ENCODE data around the gene HSD17B1. TPM values are rescaled to one million over a fixed set of nuclear protein-coding genes. Genes with fewer than 3 reads are reported as not detected.
"Not testable (repeated sequence)": the region's sequence is repeated elsewhere in the genome, so short reads cannot be mapped to it uniquely, and the experiment has no call there.

Gene HSD17B1
- 3.5 and 11.9 TPM in 2 replicates for total RNA-seq

GRCh38 chr17:42552736-42553135 is at the start of gene HSD17B1:
Gene HSD17B1, plus strand, starts transcription at chr17:42552923. Its CDS starts 11 bp downstream, at chr17:42552934.
- not testable (repeated sequence) for DNase-seq (ENCODE audit: low read depth)
- H3K4me3 ChIP-seq (ENCODE audit: low read depth, low read length): peak within 1 kb of the TSS; percentile 78

GRCh38 chr17:42502926-42503325 is 49.8 kb upstream of the HSD17B1 start:
- TF ChIP-seq CTCF (IDR thresholded peaks at IDR 0.05; ENCODE audit: insufficient read depth, low read depth, low read length): no peak
- no peak for DNase-seq (ENCODE audit: low read depth)
- H3K4me3 ChIP-seq (ENCODE audit: low read depth, low read length): no peak overlapping the region

GRCh38 chr17:42507671-42508070 is 45.1 kb upstream of the HSD17B1 start:
- no peak for TF ChIP-seq CTCF (IDR thresholded peaks at IDR 0.05; ENCODE audit: insufficient read depth, low read depth, low read length)

GRCh38 chr17:42508426-42509165 is 44.1 kb upstream of the HSD17B1 start:
- no peak for TF ChIP-seq CTCF (IDR thresholded peaks at IDR 0.05; ENCODE audit: insufficient read depth, low read depth, low read length)
- no peak for DNase-seq (ENCODE audit: low read depth)
- H3K4me3 ChIP-seq (ENCODE audit: low read depth, low read length): no peak overlapping the region

More at GRCh38 chr17:42507671-42508070, 45.1 kb upstream of the HSD17B1 start:
- no peak overlapping the region for H3K4me3 ChIP-seq (ENCODE audit: low read depth, low read length)
- DNase-seq (ENCODE audit: low read depth): no peak

GRCh38 chr17:42509409-42509808 is 43.3 kb upstream of the HSD17B1 start:
- TF ChIP-seq CTCF (IDR thresholded peaks at IDR 0.05; ENCODE audit: insufficient read depth, low read depth, low read length): no peak
- DNase-seq (ENCODE audit: low read depth): no peak
- H3K4me3 ChIP-seq (ENCODE audit: low read depth, low read length): no peak overlapping the region

- DNase-seq (ENCODE audit: low read depth): no peak
- no peak for TF ChIP-seq CTCF (IDR thresholded peaks at IDR 0.05; ENCODE audit: insufficient read depth, low read depth, low read length)
- no peak overlapping the region for H3K4me3 ChIP-seq (ENCODE audit: low read depth, low read length)
Measured at GRCh38 chr17:42509841-42510240, 42.9 kb upstream of the HSD17B1 start.

GRCh38 chr17:42512246-42512645 is 40.5 kb upstream of the HSD17B1 start:
- no peak for TF ChIP-seq CTCF (IDR thresholded peaks at IDR 0.05; ENCODE audit: insufficient read depth, low read depth, low read length)
- H3K4me3 ChIP-seq (ENCODE audit: low read depth, low read length): no peak overlapping the region
- DNase-seq (ENCODE audit: low read depth): no peak
